Measurements from ENCODE around the gene SLC15A3.

Gene SLC15A3

GRCh38 chr11:60951904-60952741 lies at the start of gene SLC15A3:
TSS of gene SLC15A3 (minus strand) at chr11:60952176. CDS start at chr11:60951551, 625 bp downstream.
- no peak for DNase-seq

- no peak for DNase-seq
Measured at GRCh38 chr11:61000426-61000825, 48.5 kb upstream of the SLC15A3 start.

GRCh38 chr11:60996381-60997138 lies 44.6 kb upstream of the SLC15A3 start:
- no peak for DNase-seq

GRCh38 chr11:60995798-60996197 lies 43.8 kb upstream of the SLC15A3 start:
- DNase-seq: peak in 1 of 2 experiments; percentile 36

GRCh38 chr11:60994541-60995080 lies 42.6 kb upstream of the SLC15A3 start:
- DNase-seq: no peak

GRCh38 chr11:60993615-60994014 lies 41.6 kb upstream of the SLC15A3 start:
- DNase-seq: no peak

- peak; percentile 74 to 92 for DNase-seq
Measured at GRCh38 chr11:60992842-60993409, 41.0 kb upstream of the SLC15A3 start.

- DNase-seq: no peak
Measured at GRCh38 chr11:60991457-60991856, 39.5 kb upstream of the SLC15A3 start.

GRCh38 chr11:60989093-60989650 lies 37.2 kb upstream of the SLC15A3 start:
- DNase-seq: no peak

GRCh38 chr11:60988658-60989057 lies 36.7 kb upstream of the SLC15A3 start:
- no peak for DNase-seq

GRCh38 chr11:60987577-60988277 lies 35.8 kb upstream of the SLC15A3 start:
- DNase-seq: no peak

- DNase-seq: no peak
Measured at GRCh38 chr11:60985991-60986915, 34.3 kb upstream of the SLC15A3 start.

GRCh38 chr11:60985501-60985900 lies 33.5 kb upstream of the SLC15A3 start:
- DNase-seq: no peak

GRCh38 chr11:60984636-60985035 lies 32.7 kb upstream of the SLC15A3 start:
- DNase-seq: no peak

GRCh38 chr11:60984149-60984548 lies 32.2 kb upstream of the SLC15A3 start:
- no peak for DNase-seq

GRCh38 chr11:60982184-60982583 lies 30.2 kb upstream of the SLC15A3 start:
- DNase-seq: no peak

GRCh38 chr11:60981515-60981914 lies 29.5 kb upstream of the SLC15A3 start:
- DNase-seq: no peak

GRCh38 chr11:60978546-60979380 lies 26.8 kb upstream of the SLC15A3 start:
- DNase-seq: peak in 1 of 2 experiments; percentile 53

GRCh38 chr11:60977836-60978235 lies 25.9 kb upstream of the SLC15A3 start:
- no peak for DNase-seq

- DNase-seq: no peak
Measured at GRCh38 chr11:60977224-60977623, 25.2 kb upstream of the SLC15A3 start.
